H54 (cell line): ENCODE data around the gene FAM171A1.
"Not testable (repeated sequence)": the region's sequence is repeated elsewhere in the genome, so short reads cannot be mapped to it uniquely, and the experiment has no call there.

Experiments used
- DNase-seq: peaks from one replicate; pipeline ENCODE4 v3.0.0; 2011; ENCODE audit warnings: low spot score, mixed read lengths; ENCODE audit not compliant: insufficient read length
- FAIRE-seq: peaks from 3 replicates; lab custom pipeline; 2011; peaks lifted over from hg19 to GRCh38; lab: Jason Lieb, UNC
- POLR2A ChIP-seq: IDR thresholded peaks from 2 replicates; pipeline ENCODE4 v1.6.1; 2011; ENCODE audit warnings: low read depth, mild to moderate bottlenecking, low read length

Gene FAM171A1

GRCh38 chr10:15290671-15291070 is 80.4 kb downstream of the FAM171A1 start:
- TF ChIP-seq POLR2A: no peak
- FAIRE-seq (no peak), DNase-seq (no peak)

- TF ChIP-seq POLR2A: no peak
- FAIRE-seq: no peak
- no peak for DNase-seq
These were observed 80.9 kb downstream of the FAM171A1 start for GRCh38 chr10:15290150-15290549.

- FAIRE-seq: no peak
- no peak for TF ChIP-seq POLR2A
- no peak for DNase-seq
These were observed 90.1 kb downstream of the FAM171A1 start for GRCh38 chr10:15280974-15281373.

- FAIRE-seq (no peak), DNase-seq (no peak)
These were observed 90.6 kb downstream of the FAM171A1 start for GRCh38 chr10:15280462-15280861.

GRCh38 chr10:15279236-15279635 is 91.9 kb downstream of the FAM171A1 start:
- TF ChIP-seq POLR2A: no peak
- no peak for DNase-seq
- no peak for FAIRE-seq

More at GRCh38 chr10:15280462-15280861, 90.6 kb downstream of the FAM171A1 start:
- TF ChIP-seq POLR2A: no peak

GRCh38 chr10:15278786-15279185 is 92.3 kb downstream of the FAM171A1 start:
- TF ChIP-seq POLR2A: no peak
- FAIRE-seq (no peak), DNase-seq (no peak)

- not testable (repeated sequence) for FAIRE-seq, DNase-seq
These were observed 95.0 kb downstream of the FAM171A1 start for GRCh38 chr10:15276039-15276438.

- FAIRE-seq, DNase-seq: not testable (repeated sequence)
These were observed 101.3 kb downstream of the FAM171A1 start for GRCh38 chr10:15269838-15270237.

- FAIRE-seq: no peak
- DNase-seq: no peak
- TF ChIP-seq POLR2A: no peak
These were observed 103.6 kb downstream of the FAM171A1 start for GRCh38 chr10:15267496-15267895.

GRCh38 chr10:15266117-15266516 is 105.0 kb downstream of the FAM171A1 start:
- FAIRE-seq: no peak
- DNase-seq: no peak
- TF ChIP-seq POLR2A: no peak

GRCh38 chr10:15265558-15265957 is 105.5 kb downstream of the FAM171A1 start:
- TF ChIP-seq POLR2A: no peak
- FAIRE-seq (no peak), DNase-seq (no peak)

- no peak for DNase-seq
- FAIRE-seq: no peak
- TF ChIP-seq POLR2A: no peak
These were observed 106.0 kb downstream of the FAM171A1 start for GRCh38 chr10:15265056-15265455.

GRCh38 chr10:15263657-15264323 is 107.3 kb downstream of the FAM171A1 start:
- FAIRE-seq: no peak

GRCh38 chr10:15262036-15262713 is 108.9 kb downstream of the FAM171A1 start:
- FAIRE-seq: no peak
- no peak for DNase-seq

More at GRCh38 chr10:15263657-15264323, 107.3 kb downstream of the FAM171A1 start:
- TF ChIP-seq POLR2A: no peak
- no peak for DNase-seq

GRCh38 chr10:15259136-15259535 is 112.0 kb downstream of the FAM171A1 start:
- FAIRE-seq: no peak
- no peak for DNase-seq
- TF ChIP-seq POLR2A: no peak

More at GRCh38 chr10:15262036-15262713, 108.9 kb downstream of the FAM171A1 start:
- no peak for TF ChIP-seq POLR2A
